Lower leg skin (tissue), 3 donors: ENCODE results near the gene CDH23.

ENCODE experiments used
- POLR2A ChIP-seq, 2 donors: fragments of 450-650 bp; IDR thresholded peaks; one replicate each; pipeline ENCODE4 v1.6.1; 2016 to 2017; ENCODE audit warnings: antibody characterized with exemption in 2 of 2, mild to moderate bottlenecking in 1 of 2, moderate library complexity in 1 of 2
- TF ChIP-seq, protein P1 (sequence below), 3 donors: fragments of 450-650 bp; IDR thresholded peaks; one replicate each; pipeline ENCODE4 v1.5.1; 2016; ENCODE audit warnings: antibody characterized with exemption in 3 of 3, mild to moderate bottlenecking in 3 of 3, moderate library complexity in 2 of 3

- TF ChIP-seq, protein P1, sequence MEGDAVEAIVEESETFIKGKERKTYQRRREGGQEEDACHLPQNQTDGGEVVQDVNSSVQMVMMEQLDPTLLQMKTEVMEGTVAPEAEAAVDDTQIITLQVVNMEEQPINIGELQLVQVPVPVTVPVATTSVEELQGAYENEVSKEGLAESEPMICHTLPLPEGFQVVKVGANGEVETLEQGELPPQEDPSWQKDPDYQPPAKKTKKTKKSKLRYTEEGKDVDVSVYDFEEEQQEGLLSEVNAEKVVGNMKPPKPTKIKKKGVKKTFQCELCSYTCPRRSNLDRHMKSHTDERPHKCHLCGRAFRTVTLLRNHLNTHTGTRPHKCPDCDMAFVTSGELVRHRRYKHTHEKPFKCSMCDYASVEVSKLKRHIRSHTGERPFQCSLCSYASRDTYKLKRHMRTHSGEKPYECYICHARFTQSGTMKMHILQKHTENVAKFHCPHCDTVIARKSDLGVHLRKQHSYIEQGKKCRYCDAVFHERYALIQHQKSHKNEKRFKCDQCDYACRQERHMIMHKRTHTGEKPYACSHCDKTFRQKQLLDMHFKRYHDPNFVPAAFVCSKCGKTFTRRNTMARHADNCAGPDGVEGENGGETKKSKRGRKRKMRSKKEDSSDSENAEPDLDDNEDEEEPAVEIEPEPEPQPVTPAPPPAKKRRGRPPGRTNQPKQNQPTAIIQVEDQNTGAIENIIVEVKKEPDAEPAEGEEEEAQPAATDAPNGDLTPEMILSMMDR (IDR thresholded peaks at IDR 0.05): no peak
- TF ChIP-seq POLR2A (IDR thresholded peaks at IDR 0.05): no peak
Measured at GRCh38 chr10:71725249-71725648, 328.5 kb downstream of the CDH23 start.
